Mesenchymal stem cell (in vitro differentiated cells and primary cell): ENCODE data around the gene MYG1.
A peak's percentile ranks its signal among the peaks of the same experiment; 100 is the strongest.
"Not testable (repeated sequence)": the region's sequence is repeated elsewhere in the genome, so short reads cannot be mapped to it uniquely, and the experiment has no call there.

ENCODE experiments used
- DNase-seq: peaks from one replicate; pipeline ENCODE4 v3.0.0-alpha.2; 2013
- H2AFZ ChIP-seq: one replicate; pipeline ENCODE4 v1.6.1; 2013; ENCODE audit warnings: low read depth, mild to moderate bottlenecking, control low read depth, inconsistent platforms, low read length, moderate library complexity
- H2AK5ac ChIP-seq: 2 replicates; pipeline ENCODE4 v1.6.1; 2013; ENCODE audit warnings: low read length, moderate library complexity, mild to moderate bottlenecking, inconsistent platforms; ENCODE audit not compliant: severe bottlenecking
- H2BK120ac ChIP-seq: one replicate; pipeline ENCODE4 v1.6.1; 2013; ENCODE audit warnings: low read depth, mild to moderate bottlenecking, inconsistent platforms, low read length, moderate library complexity
- H2BK12ac ChIP-seq, 2 experiments: one replicate each; pipeline ENCODE4 v1.6.1; 2013; ENCODE audit warnings: inconsistent platforms in 2 of 2, low read length in 2 of 2, mild to moderate bottlenecking in 2 of 2, moderate library complexity in 2 of 2, control low read depth in 1 of 2
- H2BK15ac ChIP-seq: one replicate; pipeline ENCODE4 v1.6.1; 2013; ENCODE audit warnings: mild to moderate bottlenecking, low read depth, inconsistent platforms; ENCODE audit not compliant: poor library complexity, severe bottlenecking
- H2BK5ac ChIP-seq: 2 replicates; pipeline ENCODE4 v1.6.1; 2013; ENCODE audit warnings: low read depth, mild to moderate bottlenecking, low read length, control low read depth, inconsistent platforms; ENCODE audit not compliant: poor library complexity, severe bottlenecking
- H3K14ac ChIP-seq, 2 experiments: one replicate each; pipeline ENCODE4 v1.6.1; 2013; ENCODE audit warnings: inconsistent platforms in 2 of 2, low read length in 2 of 2, control low read depth in 1 of 2, mild to moderate bottlenecking in 1 of 2, moderate library complexity in 1 of 2
- H3K18ac ChIP-seq, 2 experiments: one replicate each; pipeline ENCODE4 v1.6.1; 2013; ENCODE audit warnings: inconsistent platforms in 2 of 2, low read length in 2 of 2, control low read depth in 1 of 2, low read depth in 1 of 2, mild to moderate bottlenecking in 1 of 2
- H3K23ac ChIP-seq, 2 experiments: one replicate each; pipeline ENCODE4 v1.6.1; 2013; ENCODE audit warnings: inconsistent platforms in 2 of 2, low read length in 2 of 2, mild to moderate bottlenecking in 2 of 2, moderate library complexity in 2 of 2, control low read depth in 1 of 2
- H3K27ac ChIP-seq: 2 replicates; pipeline ENCODE4 v1.5.1; 2013; ENCODE audit warnings: mild to moderate bottlenecking, moderate library complexity, low read length, control low read depth, inconsistent platforms; ENCODE audit not compliant: poor library complexity, severe bottlenecking
- H3K27me3 ChIP-seq, 2 experiments: 2 replicates each; pipeline versions ENCODE4 v1.6.1 to v1.7.0; 2013; ENCODE audit warnings: low read length in 2 of 2, mild to moderate bottlenecking in 2 of 2, moderate library complexity in 2 of 2, control low read depth in 1 of 2, inconsistent platforms in 1 of 2; ENCODE audit not compliant: control insufficient read depth in 1 of 2, insufficient read depth in 1 of 2
- H3K36me3 ChIP-seq, 2 experiments: 2 replicates each; pipeline versions ENCODE4 v1.6.1 to v1.7.0; 2013; ENCODE audit warnings: low read length in 2 of 2, control low read depth in 1 of 2, inconsistent platforms in 1 of 2, low read depth in 1 of 2, mild to moderate bottlenecking in 1 of 2; ENCODE audit not compliant: insufficient read depth in 2 of 2, control insufficient read depth in 1 of 2
- H3K4ac ChIP-seq, 2 experiments: one replicate each; pipeline ENCODE4 v1.6.1; 2013; ENCODE audit warnings: inconsistent platforms in 2 of 2, low read length in 2 of 2, mild to moderate bottlenecking in 2 of 2, moderate library complexity in 2 of 2, control low read depth in 1 of 2, low read depth in 1 of 2
- H3K4me1 ChIP-seq: 2 replicates; pipeline ENCODE4 v1.6.1; 2013; ENCODE audit warnings: low read depth, low read length, control low read depth; ENCODE audit not compliant: control insufficient read depth, insufficient read depth
- H3K4me2 ChIP-seq: 2 replicates; pipeline ENCODE4 v1.6.1; 2013; ENCODE audit warnings: low read length, mild to moderate bottlenecking, inconsistent platforms; ENCODE audit not compliant: poor library complexity, severe bottlenecking
- H3K4me3 ChIP-seq, 2 experiments: 2 replicates each; pipeline versions ENCODE4 v1.5.1 to v1.7.0; 2013; ENCODE audit warnings: low read length in 2 of 2, mild to moderate bottlenecking in 2 of 2, control low read depth in 1 of 2, low read depth in 1 of 2; ENCODE audit not compliant: insufficient read depth in 1 of 2
- H3K79me1 ChIP-seq: replicated peaks from 2 replicates; pipeline ENCODE4 v1.6.1; 2013; ENCODE audit warnings: mild to moderate bottlenecking, control low read depth, low read length, inconsistent platforms; ENCODE audit not compliant: poor library complexity, severe bottlenecking
- H3K9ac ChIP-seq: 2 replicates; pipeline ENCODE4 v1.7.0; 2013; ENCODE audit warnings: mild to moderate bottlenecking, low read length, moderate library complexity
- H3K9me3 ChIP-seq: 2 replicates; pipeline ENCODE4 v1.7.0; 2013; ENCODE audit warnings: mild to moderate bottlenecking, low read length; ENCODE audit not compliant: control insufficient read depth
- H4K8ac ChIP-seq: one replicate; pipeline ENCODE4 v1.6.1; 2013; ENCODE audit warnings: inconsistent platforms, mild to moderate bottlenecking, low read length, moderate library complexity
- H4K91ac ChIP-seq: one replicate; pipeline ENCODE4 v1.6.1; 2013; ENCODE audit warnings: mild to moderate bottlenecking, low read length, inconsistent platforms
- WGBS: methylation state at CpG from one replicate; pipeline ENCODE4 v1.1.7; 2013; ENCODE audit warnings: mixed read lengths; 5-methylcytosine and 5-hydroxymethylcytosine counted together

The MYG1 gene

DNA sequence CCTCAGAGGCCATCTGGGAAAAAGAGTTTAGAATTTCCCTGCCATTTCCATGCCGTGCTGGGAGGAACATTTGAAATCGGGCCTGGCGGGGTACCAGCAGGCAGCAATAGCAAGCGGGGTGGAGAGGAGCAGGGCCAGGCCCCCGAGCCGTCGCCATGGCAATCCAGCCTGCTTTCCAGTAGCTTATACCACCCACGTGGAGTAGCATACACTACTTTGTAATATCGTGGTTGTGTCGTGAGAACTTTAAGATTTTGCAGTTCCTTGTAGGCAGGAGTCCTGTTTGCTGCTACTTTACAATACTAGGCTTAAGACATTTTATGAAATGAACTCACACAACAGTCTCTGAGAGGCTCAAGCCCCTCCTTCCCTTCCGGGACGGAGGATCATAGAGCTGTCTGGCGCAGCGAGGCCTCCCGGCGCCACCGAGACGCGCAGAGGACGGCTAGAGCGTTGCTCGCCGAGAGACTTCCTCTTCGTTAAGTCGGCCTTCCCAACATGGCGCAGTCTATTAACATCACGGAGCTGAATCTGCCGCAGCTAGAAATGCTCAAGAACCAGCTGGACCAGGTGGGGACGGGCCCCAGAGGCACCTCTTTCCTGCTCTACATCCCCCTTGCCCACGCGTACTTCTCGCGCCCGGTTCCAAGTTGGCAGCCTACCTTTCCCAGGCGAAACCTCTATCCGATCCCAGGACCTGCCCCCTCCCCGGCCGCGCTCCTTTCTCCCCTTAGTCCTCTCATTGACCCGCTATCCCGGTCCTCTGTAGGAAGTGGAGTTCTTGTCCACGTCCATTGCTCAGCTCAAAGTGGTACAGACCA is 4.2 kb upstream of the MYG1 start, which contains the start of gene PFDN5:
Gene PFDN5 (plus strand): TSS at position 473 of the 821 bp plus-strand sequence. CDS start 26 bp downstream, at position 499.
- under 1% methylated on average over 36 of the region's 42 CpGs for WGBS
- Histone ChIP-seq H3K23ac (peak within 1 kb of the TSS in 1 of 2 experiments; percentile 98), H2AFZ (peak within 1 kb of the TSS; percentile 93), H3K79me1 (no peaks in the 10 kb centered on the region), H3K9me3 (no peaks in the 10 kb centered on the region), H3K4ac (peak within 1 kb of the TSS; percentile 61 to 81), H3K4me2 (peak within 1 kb of the TSS; percentile 72), H3K27ac (peak within 1 kb of the TSS; percentile 76), H3K4me3 (peak within 1 kb of the TSS; percentile 86 to 99), H3K18ac (peak within 1 kb of the TSS; percentile 90 to 92), H2BK12ac (peak within 1 kb of the TSS; percentile 8 to 65), H3K36me3 (peaks cover 19 to 41% of the 10 kb centered on the region in 2 experiments), H3K27me3 (no peaks in the 10 kb centered on the region), H2BK5ac (no peak within 1 kb of the TSS), H2BK120ac (no peak within 1 kb of the TSS), H2BK15ac (peak within 1 kb of the TSS; percentile 77), H4K8ac (peak within 1 kb of the TSS; percentile 97), H3K14ac (peak within 1 kb of the TSS in 1 of 2 experiments; percentile 93), H4K91ac (peak within 1 kb of the TSS; percentile 55), H3K9ac (peak within 1 kb of the TSS; percentile 98), H2AK5ac (no peak within 1 kb of the TSS), H3K4me1 (peaks cover 14% of the 10 kb centered on the region)
- DNase-seq = peak; percentile 93

DNA sequence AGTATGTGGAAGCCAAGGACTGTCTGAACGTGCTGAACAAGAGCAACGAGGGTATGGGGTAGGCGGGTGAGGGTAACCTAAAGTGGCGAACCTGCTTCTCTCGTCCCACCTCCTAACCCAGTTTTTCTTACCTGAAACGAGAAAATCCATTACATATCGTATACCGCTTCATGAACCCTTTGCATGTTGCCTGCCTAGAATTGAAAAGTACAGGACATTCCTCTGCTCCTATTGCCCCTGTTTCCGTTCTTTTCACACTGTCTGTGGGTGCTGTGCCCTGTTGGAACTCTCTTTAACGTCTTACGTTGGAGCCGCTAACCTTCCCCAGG is 3.6 kb upstream of the MYG1 start:
- H3K36me3 ChIP-seq = peaks cover 19 to 41% of the 10 kb centered on the region in 2 experiments
- H3K4ac ChIP-seq = peak overlapping the region; percentile 61 to 81
- H3K79me1 ChIP-seq = no peaks in the 10 kb centered on the region
- H3K9ac ChIP-seq = peak overlapping the region; percentile 98
- H3K4me2 ChIP-seq = peak overlapping the region; percentile 72
- no peak overlapping the region for H2BK5ac ChIP-seq
- no peak overlapping the region for H4K91ac ChIP-seq
- H3K4me3 ChIP-seq = peak overlapping the region; percentile 86 to 99
- peak overlapping the region in 1 of 2 experiments; percentile 92 for H3K18ac ChIP-seq
- H3K14ac ChIP-seq = no peak overlapping the region
- H3K23ac ChIP-seq = peak overlapping the region in 1 of 2 experiments; percentile 98
- no peak overlapping the region for H2BK15ac ChIP-seq
- no peaks in the 10 kb centered on the region for H3K9me3 ChIP-seq
- peak overlapping the region; percentile 72 for H3K27ac ChIP-seq
- H2BK120ac ChIP-seq = no peak overlapping the region
- H3K27me3 ChIP-seq = no peaks in the 10 kb centered on the region
- H2AK5ac ChIP-seq = no peak overlapping the region
- no peak for DNase-seq
- peaks cover 14% of the 10 kb centered on the region for H3K4me1 ChIP-seq
- peak overlapping the region in 1 of 2 experiments; percentile 8 for H2BK12ac ChIP-seq
- 7% methylated on average over 12 of the region's 12 CpGs for WGBS
- peak overlapping the region; percentile 84 for H4K8ac ChIP-seq
- H2AFZ ChIP-seq = no peak overlapping the region

DNA sequence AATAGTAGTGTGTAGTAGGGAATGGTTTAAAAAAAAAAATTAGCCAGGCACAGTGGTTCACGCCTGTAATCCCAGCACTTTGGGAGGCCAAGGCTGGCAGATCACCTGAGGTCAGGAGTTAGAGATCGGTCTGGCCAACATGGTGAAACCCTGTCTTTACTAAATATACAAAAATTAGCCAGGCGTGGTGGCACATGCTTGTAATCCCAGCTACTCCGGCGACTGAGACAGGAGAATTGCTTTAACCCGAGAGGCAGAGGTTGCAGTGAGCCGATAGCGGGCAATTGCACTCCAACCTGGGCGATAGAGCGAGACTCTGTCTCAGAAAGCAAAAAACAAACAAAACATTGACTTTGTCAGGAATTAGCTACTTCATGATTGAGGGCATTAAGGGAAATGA is 2.4 kb upstream of the MYG1 start:
- not testable (repeated sequence) for H3K23ac ChIP-seq, H3K18ac ChIP-seq, H2BK120ac ChIP-seq, H3K27ac ChIP-seq, H3K14ac ChIP-seq, H3K4me2 ChIP-seq, H3K9me3 ChIP-seq, H3K27me3 ChIP-seq, H4K8ac ChIP-seq, H2AK5ac ChIP-seq, H3K79me1 ChIP-seq, H2BK12ac ChIP-seq, DNase-seq, H2AFZ ChIP-seq, H4K91ac ChIP-seq, H3K4ac ChIP-seq, H2BK5ac ChIP-seq, H2BK15ac ChIP-seq
- Histone ChIP-seq H3K36me3 (peaks cover 13 to 51% of the 10 kb centered on the region in 2 experiments), H3K9ac (peak overlapping the region; percentile 98), H3K4me3 (peak overlapping the region in 1 of 2 experiments; percentile 99), H3K4me1 (peaks cover 15% of the 10 kb centered on the region)
- 96% methylated on average over 9 of the region's 10 CpGs for WGBS

DNA sequence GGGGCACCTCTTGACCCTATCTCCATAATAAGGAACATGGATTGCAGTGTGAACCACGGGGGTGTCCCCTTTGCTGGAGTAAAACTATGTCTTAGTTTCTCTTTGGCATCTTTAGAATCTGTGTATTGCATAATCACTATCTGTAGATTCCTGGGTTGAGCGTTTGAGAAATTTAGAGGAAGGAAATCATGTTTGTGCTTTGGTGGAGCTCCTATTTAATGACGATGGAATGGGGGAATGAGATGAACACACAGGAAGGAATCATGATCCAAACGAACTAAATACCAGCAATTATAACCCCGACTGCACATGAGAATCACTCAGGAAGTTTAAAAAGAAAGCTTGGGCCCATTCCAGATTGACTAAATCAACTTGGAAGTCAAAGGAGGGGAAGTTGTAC is 1.3 kb upstream of the MYG1 start:
- no peak overlapping the region for H4K91ac ChIP-seq
- no peaks in the 10 kb centered on the region for H3K9me3 ChIP-seq
- peaks cover 21% of the 10 kb centered on the region for H3K4me1 ChIP-seq
- H3K4me2 ChIP-seq = no peak overlapping the region
- H2BK120ac ChIP-seq = no peak overlapping the region
- no peak overlapping the region for H2BK12ac ChIP-seq
- H3K27ac ChIP-seq = no peak overlapping the region
- no peak overlapping the region for H2BK5ac ChIP-seq
- H3K4ac ChIP-seq = no peak overlapping the region
- WGBS = 57% methylated on average over 1 of the region's 5 CpGs
- no peak overlapping the region for H3K14ac ChIP-seq
- no peak overlapping the region for H2AFZ ChIP-seq
- no peak overlapping the region for H3K23ac ChIP-seq
- no peak overlapping the region for H2BK15ac ChIP-seq
- H4K8ac ChIP-seq = no peak overlapping the region
- H3K27me3 ChIP-seq = no peaks in the 10 kb centered on the region
- H3K4me3 ChIP-seq = peak overlapping the region in 1 of 2 experiments; percentile 87
- H3K36me3 ChIP-seq = peaks cover 23 to 54% of the 10 kb centered on the region in 2 experiments
- no peak overlapping the region for H3K18ac ChIP-seq
- H3K79me1 ChIP-seq = peaks cover 12% of the 10 kb centered on the region
- DNase-seq = peak; percentile 85
- no peak overlapping the region for H2AK5ac ChIP-seq
- peak overlapping the region; percentile 98 for H3K9ac ChIP-seq
